Endothelial cell of umbilical vein (primary cell): Measurements from ENCODE around the gene NRCAM. TPM values are rescaled to one million over a fixed set of nuclear protein-coding genes. Genes with fewer than 3 reads are reported as not detected.

Source experiments
- BruUV-seq: library from RNA; stranded (reverse); fragments of 400-500 nt; replicated peaks from 2 replicates; lab custom pipeline; 2021; lab: Mats Ljungman, UMichigan
- CTCF ChIA-PET: fragments of 300-600, 350-600 bp; sonication (Branson Sonifier 250); formaldehyde crosslinking; loops from one replicate; lab custom pipeline; 2021; ENCODE audit warnings: antibody characterized with exemption, inconsistent platforms; lab: Charles Lee
- POLR2A ChIA-PET: fragments of 300-600, 350-600 bp; sonication (Branson Sonifier 250); formaldehyde crosslinking; loops from one replicate; lab custom pipeline; 2021; ENCODE audit warnings: antibody characterized with exemption, inconsistent platforms; lab: Charles Lee
- DNase-seq: peaks from one replicate; pipeline ENCODE4 v3.0.0-alpha.2; 2011; ENCODE audit warnings: low read depth, low spot score
- FAIRE-seq: peaks from 2 replicates; lab custom pipeline; 2011; peaks lifted over from hg19 to GRCh38; lab: Jason Lieb, UNC
- H2AFZ ChIP-seq: 2 replicates; pipeline ENCODE4 v1.6.0; 2012; ENCODE audit warnings: low read depth, low read length, control low read depth, inconsistent platforms
- H3K27ac ChIP-seq: 2 replicates; pipeline ENCODE4 v1.5.1; 2011; ENCODE audit warnings: low read depth, mild to moderate bottlenecking, control low read depth, low read length, moderate library complexity; ENCODE audit not compliant: insufficient read depth
- H3K27me3 ChIP-seq, 2 experiments: 2 replicates each; pipeline versions ENCODE4 v1.6.0 to v1.6.1; 2011; ENCODE audit warnings: low read length in 2 of 2, mixed read lengths in 1 of 2; ENCODE audit not compliant: control insufficient read depth in 2 of 2, insufficient read depth in 2 of 2
- H3K36me3 ChIP-seq, 2 experiments: 2 replicates in 1 of 2; 3 replicates in 1 of 2; pipeline ENCODE4 v1.5.1; 2011; ENCODE audit warnings: low read length in 2 of 2, mild to moderate bottlenecking in 1 of 2, moderate library complexity in 1 of 2; ENCODE audit not compliant: control insufficient read depth in 2 of 2, insufficient read depth in 2 of 2; ENCODE audit errors: extremely low read depth in 1 of 2
- H3K4me1 ChIP-seq: 3 replicates; pipeline ENCODE4 v1.5.1; 2011; ENCODE audit warnings: mild to moderate bottlenecking, low read length; ENCODE audit not compliant: control insufficient read depth, insufficient read depth; ENCODE audit errors: extremely low read depth
- H3K4me2 ChIP-seq: 2 replicates; pipeline ENCODE4 v1.6.1; 2011; ENCODE audit warnings: low read length, control low read depth, mixed read lengths; ENCODE audit not compliant: insufficient read depth
- H3K4me3 ChIP-seq, 3 experiments: fragments of 200-600 bp in 1 of 3; sonication (generic), shearing (Covaris generic) in 1 of 3; replicated peaks in 1 of 3; 2 replicates each; pipeline ENCODE4 v1.5.1; 2011 to 2016; ENCODE audit warnings: control low read depth in 3 of 3, low read length in 3 of 3, mild to moderate bottlenecking in 2 of 3, inconsistent platforms in 1 of 3, low read depth in 1 of 3, moderate library complexity in 1 of 3; ENCODE audit not compliant: insufficient read depth in 1 of 3
- H3K79me2 ChIP-seq: 2 replicates; pipeline ENCODE4 v1.6.0; 2012; ENCODE audit warnings: low read length, inconsistent platforms; ENCODE audit not compliant: control insufficient read depth, insufficient read depth
- H3K9ac ChIP-seq: replicated peaks from 2 replicates; pipeline ENCODE3; 2011; ENCODE audit warnings: low read length, control low read depth; ENCODE audit not compliant: insufficient read depth; ENCODE audit errors: extremely low read depth
- H3K9me1 ChIP-seq: replicated peaks from 3 replicates; pipeline ENCODE4 v1.6.0; 2011; ENCODE audit warnings: mild to moderate bottlenecking, low read length; ENCODE audit not compliant: control insufficient read depth, insufficient read depth; ENCODE audit errors: extremely low read depth
- H3K9me3 ChIP-seq: replicated peaks from 2 replicates; pipeline ENCODE4 v1.5.1; 2012; ENCODE audit warnings: low read length, inconsistent platforms; ENCODE audit not compliant: control insufficient read depth, insufficient read depth
- H4K20me1 ChIP-seq: replicated peaks from 2 replicates; pipeline ENCODE3; 2011; ENCODE audit warnings: mild to moderate bottlenecking, low read length; ENCODE audit not compliant: control insufficient read depth, insufficient read depth; ENCODE audit errors: extremely low read depth
- EZH2 ChIP-seq: IDR thresholded peaks from 2 replicates; pipeline ENCODE4 v1.6.1; 2012; ENCODE audit warnings: borderline replicate concordance, low read depth, mild to moderate bottlenecking, moderate library complexity, low read length, inconsistent platforms; ENCODE audit not compliant: severe bottlenecking
- FOS ChIP-seq: IDR thresholded peaks from 2 replicates; pipeline ENCODE4 v1.6.1; 2011; ENCODE audit warnings: mild to moderate bottlenecking, low read length, moderate library complexity, borderline replicate concordance; ENCODE audit not compliant: insufficient read depth
- GATA2 ChIP-seq: IDR thresholded peaks from 2 replicates; pipeline ENCODE4 v1.7.0; 2011; ENCODE audit warnings: low read depth, mild to moderate bottlenecking, moderate library complexity, mixed read lengths, low read length; ENCODE audit not compliant: insufficient read length, insufficient read depth
- JUN ChIP-seq: IDR thresholded peaks from 2 replicates; pipeline ENCODE4 v1.6.1; 2011; ENCODE audit warnings: borderline replicate concordance, low read depth; ENCODE audit not compliant: insufficient read length, insufficient read depth
- MYC ChIP-seq: IDR thresholded peaks from one replicate; pipeline ENCODE4 v1.6.1; 2011; ENCODE audit warnings: mild to moderate bottlenecking, low read depth, low read length
- POLR2A ChIP-seq: IDR thresholded peaks from 2 replicates; pipeline ENCODE4 v1.6.1; 2012; ENCODE audit warnings: low read depth, mild to moderate bottlenecking, control low read depth, low read length
- POLR2AphosphoS5 ChIP-seq: IDR thresholded peaks from 2 replicates; pipeline ENCODE4 v1.6.1; 2012; ENCODE audit warnings: low read depth, mild to moderate bottlenecking, control low read depth, low read length, moderate library complexity; ENCODE audit not compliant: insufficient read depth
- dilution Hi-C: fragments of 300-500 bp; cut with MboI; formaldehyde crosslinking; loops from one replicate; pipeline ENCODE4 v1.15.0; 2019; ENCODE audit warnings: low sequenced_read_pairs; ENCODE audit not compliant: extremely low pct_ligation_motif_present
- intact Hi-C: fragments of 100-400 bp; cut with micrococcal nuclease; formaldehyde crosslinking; loops from one replicate; pipeline ENCODE4 v1.10.0; 2022
- polyA plus RNA-seq, 4 experiments: library from polyadenylated mRNA; depleted of rRNA in 3 of 4; stranded (reverse) in 3 of 4; unstranded in 1 of 4; fragments of >200 nt; gene quantifications; 2 replicates each; pipeline versions ENCODE4 v1.2.1 to v1.2.3, GENCODE V29; 2011 to 2012; ENCODE audit warnings: missing spikeins in 1 of 4
- total RNA-seq: library from RNA; stranded (reverse); gene quantifications from 2 replicates; pipeline ENCODE4 v1.2.3, GENCODE V29; 2021
- TF ChIP-seq, protein P1 (sequence below): IDR thresholded peaks from 2 replicates; pipeline ENCODE4 v1.6.1; 2011; ENCODE audit not compliant: insufficient read depth, insufficient read length
- TF ChIP-seq, protein P2 (sequence below), 2 donors: IDR thresholded peaks; 1 replicate in 1 of 2; 2 replicates in 1 of 2; pipeline ENCODE4 v1.5.1; 2011; ENCODE audit warnings: low read length in 2 of 2, mild to moderate bottlenecking in 2 of 2, moderate library complexity in 2 of 2, control low read depth in 1 of 2, inconsistent platforms in 1 of 2, low read depth in 1 of 2; ENCODE audit not compliant: insufficient read depth in 1 of 2; ENCODE audit errors: extremely low read depth in 1 of 2

Gene NRCAM
- total and polyA plus RNA-seq, 2 donors (not counting 3 experiments of a cell fraction or from before 2014, with no cell fraction given), result 26.0 to 47.6 TPM

DNA sequence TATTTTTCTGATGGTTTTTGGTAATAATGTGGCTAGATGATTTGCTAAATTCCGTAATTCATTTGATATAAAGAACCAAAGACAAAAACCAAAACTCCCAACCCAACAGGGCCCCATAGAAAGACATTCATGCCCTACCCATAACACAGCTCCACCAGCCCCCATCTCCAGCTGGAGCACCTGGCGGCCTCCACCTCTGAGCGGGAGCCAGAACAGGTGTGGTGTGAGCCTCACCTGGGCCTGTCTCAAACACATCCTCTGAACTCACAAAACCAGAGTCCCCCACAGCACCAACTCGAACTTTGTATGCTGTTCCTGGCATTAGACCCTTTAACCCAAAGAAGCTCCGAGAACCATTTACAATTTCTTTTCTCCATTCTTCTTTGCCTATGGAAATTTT is 289.5 kb downstream of the NRCAM start:
- Histone ChIP-seq H3K79me2 (no peaks in the 10 kb centered on the region), H3K27ac (no peak overlapping the region), H3K27me3 (no peaks in the 10 kb centered on the region), H3K4me1 (no peaks in the 10 kb centered on the region), H3K9me1 (no peaks in the 10 kb centered on the region), H4K20me1 (no peaks in the 10 kb centered on the region), H3K9ac (no peak overlapping the region), H3K4me2 (no peak overlapping the region), H3K36me3 (no peaks in the 10 kb centered on the region), H3K4me3 (no peak overlapping the region), H2AFZ (no peak overlapping the region), H3K9me3 (no peaks in the 10 kb centered on the region)
- no peak for FAIRE-seq
- dilution Hi-C loops, result no loop called here
- DNase-seq, result no peak
- POLR2A ChIA-PET, result no interaction called here
- no peak for TF ChIP-seq MYC
- no peak for TF ChIP-seq EZH2
- no peak for TF ChIP-seq POLR2A
- TF ChIP-seq GATA2, result no peak
- TF ChIP-seq, protein P1, sequence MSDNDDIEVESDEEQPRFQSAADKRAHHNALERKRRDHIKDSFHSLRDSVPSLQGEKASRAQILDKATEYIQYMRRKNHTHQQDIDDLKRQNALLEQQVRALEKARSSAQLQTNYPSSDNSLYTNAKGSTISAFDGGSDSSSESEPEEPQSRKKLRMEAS, result no peak
- TF ChIP-seq JUN, result no peak
- no peak for TF ChIP-seq FOS
- no peak for TF ChIP-seq POLR2AphosphoS5
- TF ChIP-seq, protein P2, sequence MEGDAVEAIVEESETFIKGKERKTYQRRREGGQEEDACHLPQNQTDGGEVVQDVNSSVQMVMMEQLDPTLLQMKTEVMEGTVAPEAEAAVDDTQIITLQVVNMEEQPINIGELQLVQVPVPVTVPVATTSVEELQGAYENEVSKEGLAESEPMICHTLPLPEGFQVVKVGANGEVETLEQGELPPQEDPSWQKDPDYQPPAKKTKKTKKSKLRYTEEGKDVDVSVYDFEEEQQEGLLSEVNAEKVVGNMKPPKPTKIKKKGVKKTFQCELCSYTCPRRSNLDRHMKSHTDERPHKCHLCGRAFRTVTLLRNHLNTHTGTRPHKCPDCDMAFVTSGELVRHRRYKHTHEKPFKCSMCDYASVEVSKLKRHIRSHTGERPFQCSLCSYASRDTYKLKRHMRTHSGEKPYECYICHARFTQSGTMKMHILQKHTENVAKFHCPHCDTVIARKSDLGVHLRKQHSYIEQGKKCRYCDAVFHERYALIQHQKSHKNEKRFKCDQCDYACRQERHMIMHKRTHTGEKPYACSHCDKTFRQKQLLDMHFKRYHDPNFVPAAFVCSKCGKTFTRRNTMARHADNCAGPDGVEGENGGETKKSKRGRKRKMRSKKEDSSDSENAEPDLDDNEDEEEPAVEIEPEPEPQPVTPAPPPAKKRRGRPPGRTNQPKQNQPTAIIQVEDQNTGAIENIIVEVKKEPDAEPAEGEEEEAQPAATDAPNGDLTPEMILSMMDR (IDR thresholded peaks at IDR 0.05; ENCODE audit: extremely low read depth in 1 of 2, insufficient read depth in 1 of 2, low read depth in 1 of 2, low read length in 2 of 2), result no peak
- no TSS peak for BruUV-seq
- intact Hi-C loops, result no loop called here
- CTCF ChIA-PET, result interaction anchor here (1.3 to 1.7 kb wide), 2 partner anchors 8 kb away, joined by 3 to 4 read pairs; no protein-coding TSS in a partner anchor
